HG02973 (cell line): ENCODE measurements around the gene ZNF160.
"Not testable (repeated sequence)": the region's sequence is repeated elsewhere in the genome, so short reads cannot be mapped to it uniquely, and the experiment has no call there.

Experiments used
- ATAC-seq: cut with Tn5 transposase; IDR thresholded peaks from one replicate; pipeline ENCODE4 v1.9.1; 2021; ENCODE audit warnings: moderate library complexity; ENCODE audit not compliant: unreplicated experiment

Gene ZNF160

GRCh38 chr19:53034054-53034453 lies 69.2 kb downstream of the ZNF160 start:
- no peak for ATAC-seq

GRCh38 chr19:53028306-53028705 lies 74.9 kb downstream of the ZNF160 start:
- not testable (repeated sequence) for ATAC-seq

- no peak for ATAC-seq
Observed at GRCh38 chr19:53019684-53020083, 83.5 kb downstream of the ZNF160 start.
